NCI-H460 (cell line): ENCODE data around the gene OXT. TPM values are rescaled to one million over a fixed set of nuclear protein-coding genes. Genes with fewer than 3 reads are reported as not detected.

Experiments
- DNase-seq: peaks from one replicate; pipeline ENCODE4 v3.0.0-alpha.2; 2016; ENCODE audit warnings: low read depth; ENCODE audit errors: extremely low read depth
- total RNA-seq: library from RNA; depleted of rRNA; stranded (reverse); fragments of >200 nt; shearing (Covaris generic); gene quantifications from 2 replicates; pipeline ENCODE4 v1.2.3, GENCODE V29; 2014

OXT gene
- total RNA-seq, 1 experiment from 2014 or later, result not detected

GRCh38 chr20:3084283-3084985, 13.0 kb downstream of the OXT start, which contains the start of gene AVP:
Gene AVP (minus strand): TSS chr20:3084724. CDS start chr20:3084674, 50 bp downstream.
- no peak for DNase-seq

- no peak for DNase-seq
Measured at GRCh38 chr20:3084986-3085360, 13.6 kb downstream of the OXT start.

- no peak for DNase-seq
Measured at GRCh38 chr20:3085571-3086072, 14.2 kb downstream of the OXT start.

- no peak for DNase-seq
Measured at GRCh38 chr20:3088031-3088430, 16.6 kb downstream of the OXT start.

- no peak for DNase-seq
Measured at GRCh38 chr20:3090565-3090964, 19.1 kb downstream of the OXT start.

- no peak for DNase-seq
Measured at GRCh38 chr20:3092611-3093379, 21.4 kb downstream of the OXT start.

GRCh38 chr20:3093861-3094361, 22.5 kb downstream of the OXT start:
- DNase-seq, result no peak

- no peak for DNase-seq
Measured at GRCh38 chr20:3094848-3095629, 23.6 kb downstream of the OXT start.

- no peak for DNase-seq
Measured at GRCh38 chr20:3100480-3100879, 29.1 kb downstream of the OXT start.

GRCh38 chr20:3101251-3101650, 29.8 kb downstream of the OXT start:
- DNase-seq, result no peak

- no peak for DNase-seq
Measured at GRCh38 chr20:3101737-3102574, 30.5 kb downstream of the OXT start.

- no peak for DNase-seq
Measured at GRCh38 chr20:3102575-3103368, 31.4 kb downstream of the OXT start.

- no peak for DNase-seq
Measured at GRCh38 chr20:3103369-3104032, 32.1 kb downstream of the OXT start.

- no peak for DNase-seq
Measured at GRCh38 chr20:3105256-3106137, 34.1 kb downstream of the OXT start.

GRCh38 chr20:3106185-3106584, 34.8 kb downstream of the OXT start:
- no peak for DNase-seq

- DNase-seq, result no peak
Measured at GRCh38 chr20:3106658-3107463, 35.4 kb downstream of the OXT start.

GRCh38 chr20:3107464-3108025, 36.1 kb downstream of the OXT start:
- no peak for DNase-seq
